ENCODE results near the gene ALB.

DNA sequence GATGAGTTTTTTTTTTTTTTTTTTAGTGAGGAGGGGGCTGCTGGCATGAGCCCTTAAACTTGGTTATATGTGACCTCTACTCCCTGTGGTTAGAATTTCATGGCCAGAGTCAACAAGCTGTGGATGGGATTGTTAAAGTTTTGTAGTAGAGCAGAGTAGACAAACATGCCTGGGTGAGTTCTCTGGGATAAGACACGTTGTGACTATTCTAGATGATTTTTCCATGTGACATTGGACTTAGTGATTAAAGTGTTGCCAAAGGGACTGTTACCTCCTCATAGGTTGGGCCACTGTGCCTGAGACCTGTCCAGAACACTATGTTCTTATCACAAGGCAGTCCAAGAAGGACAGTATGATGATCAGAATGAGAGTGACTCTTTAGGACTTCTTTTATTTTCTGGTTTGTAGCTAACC, 28.8 kb upstream of the ALB start:
- TF ChIP-seq, protein P1, sequence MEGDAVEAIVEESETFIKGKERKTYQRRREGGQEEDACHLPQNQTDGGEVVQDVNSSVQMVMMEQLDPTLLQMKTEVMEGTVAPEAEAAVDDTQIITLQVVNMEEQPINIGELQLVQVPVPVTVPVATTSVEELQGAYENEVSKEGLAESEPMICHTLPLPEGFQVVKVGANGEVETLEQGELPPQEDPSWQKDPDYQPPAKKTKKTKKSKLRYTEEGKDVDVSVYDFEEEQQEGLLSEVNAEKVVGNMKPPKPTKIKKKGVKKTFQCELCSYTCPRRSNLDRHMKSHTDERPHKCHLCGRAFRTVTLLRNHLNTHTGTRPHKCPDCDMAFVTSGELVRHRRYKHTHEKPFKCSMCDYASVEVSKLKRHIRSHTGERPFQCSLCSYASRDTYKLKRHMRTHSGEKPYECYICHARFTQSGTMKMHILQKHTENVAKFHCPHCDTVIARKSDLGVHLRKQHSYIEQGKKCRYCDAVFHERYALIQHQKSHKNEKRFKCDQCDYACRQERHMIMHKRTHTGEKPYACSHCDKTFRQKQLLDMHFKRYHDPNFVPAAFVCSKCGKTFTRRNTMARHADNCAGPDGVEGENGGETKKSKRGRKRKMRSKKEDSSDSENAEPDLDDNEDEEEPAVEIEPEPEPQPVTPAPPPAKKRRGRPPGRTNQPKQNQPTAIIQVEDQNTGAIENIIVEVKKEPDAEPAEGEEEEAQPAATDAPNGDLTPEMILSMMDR (IDR thresholded peaks at IDR 0.05), result no peak
- TF ChIP-seq POLR2A (IDR thresholded peaks at IDR 0.05), result no peak
